Measurements from ENCODE around the gene KEL. TPM values are rescaled to one million over a fixed set of nuclear protein-coding genes. Genes with fewer than 3 reads are reported as not detected.
A peak's percentile ranks its signal among the peaks of the same experiment; 100 is the strongest.

KEL gene
- total RNA-seq, 1 donor from 2014 or later, result 0.57 TPM

- DNase-seq (ENCODE audit: low spot score), result peak; percentile 57
- intact Hi-C loops (cut with DNase I), result no loop called here
Observed at GRCh38 chr7:142933092-142933475, 29.1 kb downstream of the KEL start.

DNA sequence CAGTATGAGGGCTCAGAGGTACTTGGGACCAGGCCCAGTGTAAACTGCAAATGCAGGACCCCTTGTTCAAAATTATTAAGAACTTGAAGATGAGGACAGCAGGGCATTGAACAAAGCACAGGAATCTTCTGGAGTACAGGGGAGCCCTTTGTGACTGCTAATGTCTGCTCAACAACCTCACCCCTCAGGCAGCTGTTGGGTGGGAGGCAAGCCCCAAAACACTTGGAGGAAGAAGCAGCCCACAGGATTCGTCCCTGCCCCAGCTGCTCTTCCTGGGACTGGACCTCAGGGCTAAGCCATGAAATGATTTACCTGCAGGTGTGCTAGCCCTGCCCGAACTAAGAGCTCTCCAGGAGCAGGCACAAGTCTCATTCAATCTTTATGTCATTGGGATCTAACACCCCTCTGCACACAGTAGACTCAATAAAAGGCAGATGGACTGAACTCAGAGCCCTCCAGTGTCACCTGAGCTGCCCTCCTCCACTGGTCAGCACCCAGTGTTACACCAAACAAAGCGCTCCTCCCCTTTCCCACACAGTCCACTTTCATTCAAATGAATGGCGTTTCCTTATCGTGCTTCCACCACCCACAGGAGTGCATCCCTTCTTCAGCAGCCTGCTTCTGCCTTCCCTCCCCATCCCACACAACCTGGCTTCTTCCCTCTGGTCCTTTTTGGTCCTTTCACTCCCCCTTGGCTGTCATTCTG, 29.6 kb downstream of the KEL start:
- intact Hi-C loops (cut with DNase I), result no loop called here
- DNase-seq (ENCODE audit: low spot score), result peak; percentile 22

- intact Hi-C loops (cut with DNase I), result no loop called here
- no peak for DNase-seq (ENCODE audit: low spot score)
Observed at GRCh38 chr7:142930126-142930730, 31.9 kb downstream of the KEL start.

- DNase-seq (ENCODE audit: low spot score), result no peak
- intact Hi-C loops (cut with DNase I), result no loop called here
Observed at GRCh38 chr7:142927949-142928348, 34.2 kb downstream of the KEL start.

DNA sequence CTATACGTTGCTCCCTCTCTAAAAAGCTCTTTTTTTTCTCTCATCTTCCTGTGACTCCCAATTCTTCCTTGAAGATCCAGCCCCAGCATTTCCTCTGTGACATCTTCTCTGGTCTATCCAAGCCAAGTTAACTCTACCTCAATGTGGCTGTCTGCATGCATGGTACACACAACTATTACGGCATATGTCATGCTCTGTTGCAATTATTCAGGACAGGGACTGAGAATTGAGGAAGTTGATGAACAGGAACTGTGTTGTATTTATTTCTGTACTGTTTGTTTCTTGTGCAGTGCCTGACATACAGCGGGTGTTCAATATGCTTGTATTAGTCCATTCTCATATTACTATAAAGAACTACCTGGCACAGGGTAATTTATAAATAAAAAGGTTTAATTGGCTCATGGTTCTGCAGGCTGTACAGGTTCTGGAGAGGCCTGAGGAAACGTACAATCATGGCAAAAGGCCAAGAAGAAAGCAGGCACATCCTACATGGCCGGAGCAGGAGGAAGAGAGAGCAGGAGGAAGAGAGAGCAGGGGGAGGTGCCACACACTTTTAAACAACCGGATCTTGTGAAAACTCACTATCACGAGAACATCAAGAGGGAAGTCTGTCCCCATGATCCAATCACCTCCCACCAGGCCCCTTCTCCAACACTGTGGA, 34.9 kb downstream of the KEL start:
- intact Hi-C loops (cut with DNase I), result no loop called here
- DNase-seq (ENCODE audit: low spot score), result no peak

DNA sequence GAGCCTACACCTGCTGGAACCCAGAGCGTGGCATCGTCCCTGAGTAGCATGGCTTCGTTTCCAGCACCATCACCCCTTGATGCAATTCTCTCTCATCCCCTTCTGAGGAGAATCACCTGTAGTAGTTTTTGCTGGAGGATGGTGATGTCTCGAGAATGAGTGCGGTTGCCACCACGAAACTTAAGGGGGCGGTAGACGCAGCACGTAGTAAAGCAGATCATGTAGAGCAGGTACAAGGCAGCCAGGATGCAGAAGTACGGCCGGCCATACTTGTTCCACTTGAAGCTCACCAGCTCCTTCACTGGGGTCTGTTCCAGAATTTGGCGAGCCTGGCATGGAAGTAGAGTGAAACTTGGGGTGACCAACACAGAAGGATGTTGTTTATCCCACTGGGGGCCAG, 36.8 kb downstream of the KEL start:
- no peak for DNase-seq (ENCODE audit: low spot score)
- intact Hi-C loops (cut with DNase I), result no loop called here

GRCh38 chr7:142923391-142923790, 38.8 kb downstream of the KEL start:
- no peak for DNase-seq (ENCODE audit: low spot score)
- intact Hi-C loops (cut with DNase I), result no loop called here

- intact Hi-C loops (cut with DNase I), result no loop called here
Observed at GRCh38 chr7:142919656-142920055, 42.5 kb downstream of the KEL start.

DNA sequence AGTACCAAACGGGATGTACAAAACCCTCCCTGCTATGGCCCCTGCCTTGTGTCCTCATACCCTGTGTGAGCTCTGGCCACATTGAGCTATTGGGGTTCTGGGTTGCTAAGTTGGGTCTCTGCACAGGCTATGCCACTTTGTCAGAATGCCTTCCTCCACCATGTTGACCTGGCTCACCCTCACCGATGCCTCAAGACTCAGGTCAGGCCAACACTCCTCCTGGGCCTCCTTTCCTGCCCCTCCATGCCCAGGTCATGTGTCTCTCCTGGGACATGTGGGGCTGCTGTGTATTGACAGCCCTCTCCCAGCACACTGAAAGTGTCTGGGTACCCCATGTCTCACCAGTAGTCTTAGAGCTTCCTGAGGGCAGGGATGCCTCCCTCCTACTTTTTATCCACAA, 43.3 kb downstream of the KEL start:
- no peak for DNase-seq (ENCODE audit: low spot score)
- intact Hi-C loops (cut with DNase I), result no loop called here

More at GRCh38 chr7:142919656-142920055, 42.5 kb downstream of the KEL start:
- DNase-seq (ENCODE audit: low spot score), result no peak

- DNase-seq (ENCODE audit: low spot score), result no peak
- intact Hi-C loops (cut with DNase I), result no loop called here
Observed at GRCh38 chr7:142917447-142917846, 44.7 kb downstream of the KEL start.

- DNase-seq (ENCODE audit: low spot score), result no peak
- intact Hi-C loops (cut with DNase I), result no loop called here
Observed at GRCh38 chr7:142916508-142916907, 45.7 kb downstream of the KEL start.

GRCh38 chr7:142915315-142915714, 46.8 kb downstream of the KEL start:
- DNase-seq (ENCODE audit: low spot score), result no peak
- intact Hi-C loops (cut with DNase I), result no loop called here

DNA sequence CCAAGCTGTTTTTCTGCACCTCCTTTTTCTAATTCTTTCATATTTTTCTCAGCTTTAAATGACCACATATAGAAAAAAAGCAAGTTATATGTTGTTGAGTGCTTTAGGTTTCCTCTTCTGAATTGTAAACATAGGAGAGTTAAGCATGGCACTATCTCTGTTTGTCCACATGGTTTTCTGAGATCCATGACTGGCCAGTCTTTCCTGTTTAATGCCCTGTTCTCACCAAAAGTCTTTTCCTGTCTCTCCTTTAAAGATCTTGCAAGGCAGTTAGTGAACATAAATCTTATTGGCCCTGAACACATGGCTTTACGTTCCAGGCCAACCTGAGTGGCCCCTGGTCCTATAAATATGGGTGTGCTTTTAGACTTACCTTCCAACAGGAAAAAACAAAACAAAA, 48.0 kb downstream of the KEL start:
- DNase-seq (ENCODE audit: low spot score), result no peak
- intact Hi-C loops (cut with DNase I), result no loop called here

DNA sequence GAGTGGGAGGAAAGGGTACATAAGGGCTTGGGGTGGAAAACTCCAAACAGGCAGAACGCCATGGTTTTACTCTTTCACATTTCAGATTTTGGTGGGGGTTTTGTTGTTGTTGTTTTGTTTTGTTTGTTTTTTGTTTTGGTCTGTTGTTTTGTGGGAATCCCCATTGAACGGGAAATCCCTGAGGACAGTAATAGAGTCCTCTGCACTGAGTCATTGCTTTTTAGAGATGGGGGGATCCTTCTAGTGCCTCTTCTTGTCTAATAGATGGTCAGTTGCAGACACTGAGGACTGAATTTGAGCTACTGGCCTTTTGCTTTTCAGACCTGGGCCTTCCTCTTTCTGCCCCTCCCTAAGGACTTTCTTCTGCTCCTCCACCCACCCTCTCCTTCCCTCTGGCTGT, 48.6 kb downstream of the KEL start:
- intact Hi-C loops (cut with DNase I), result no loop called here

DNA sequence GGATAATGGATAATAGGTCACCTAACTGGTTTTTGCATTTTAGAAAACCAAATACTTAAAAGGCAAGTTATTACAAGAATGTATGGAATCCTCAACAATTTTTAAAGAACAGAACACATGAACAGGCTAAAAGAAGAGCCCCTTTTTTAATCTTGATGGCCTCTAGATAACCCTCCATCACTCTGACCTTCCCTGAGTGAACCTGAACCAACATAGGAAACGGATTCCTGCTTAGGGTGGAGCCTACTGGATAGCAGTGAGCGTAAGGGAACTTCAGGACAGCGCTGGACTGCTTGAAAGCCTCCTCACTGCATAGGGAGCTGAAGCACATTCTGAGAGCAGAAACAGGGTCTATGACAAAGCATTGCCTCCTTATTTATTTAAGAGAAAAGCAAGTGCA, 49.1 kb downstream of the KEL start:
- DNase-seq (ENCODE audit: low spot score), result no peak
- intact Hi-C loops (cut with DNase I), result no loop called here

More for the DNA sequence above, 48.6 kb downstream of the KEL start:
- DNase-seq (ENCODE audit: low spot score), result no peak

- intact Hi-C loops (cut with DNase I), result no loop called here
- no peak for DNase-seq (ENCODE audit: low spot score)
Observed at GRCh38 chr7:142910481-142910880, 51.7 kb downstream of the KEL start.

DNA sequence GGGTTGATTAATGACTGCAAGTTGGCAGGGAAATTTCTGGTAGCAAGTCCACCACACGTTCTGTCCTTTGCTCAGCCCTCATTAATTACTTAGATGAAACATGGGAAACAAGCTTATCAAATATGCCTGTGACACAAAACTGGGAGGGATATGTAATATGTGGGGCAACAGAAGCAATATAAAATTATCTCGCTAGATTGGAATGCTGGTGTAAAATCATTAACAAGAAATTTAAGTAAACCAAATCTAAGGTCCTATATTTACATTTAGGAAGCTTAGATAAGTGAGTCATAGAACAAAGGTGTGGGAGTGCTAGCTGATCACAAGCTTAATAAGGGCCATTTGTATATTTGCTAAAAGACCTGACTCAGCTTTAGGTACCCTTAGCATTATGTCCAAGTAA, 52.1 kb downstream of the KEL start:
- intact Hi-C loops (cut with DNase I), result no loop called here
- no peak for DNase-seq (ENCODE audit: low spot score)

DNA sequence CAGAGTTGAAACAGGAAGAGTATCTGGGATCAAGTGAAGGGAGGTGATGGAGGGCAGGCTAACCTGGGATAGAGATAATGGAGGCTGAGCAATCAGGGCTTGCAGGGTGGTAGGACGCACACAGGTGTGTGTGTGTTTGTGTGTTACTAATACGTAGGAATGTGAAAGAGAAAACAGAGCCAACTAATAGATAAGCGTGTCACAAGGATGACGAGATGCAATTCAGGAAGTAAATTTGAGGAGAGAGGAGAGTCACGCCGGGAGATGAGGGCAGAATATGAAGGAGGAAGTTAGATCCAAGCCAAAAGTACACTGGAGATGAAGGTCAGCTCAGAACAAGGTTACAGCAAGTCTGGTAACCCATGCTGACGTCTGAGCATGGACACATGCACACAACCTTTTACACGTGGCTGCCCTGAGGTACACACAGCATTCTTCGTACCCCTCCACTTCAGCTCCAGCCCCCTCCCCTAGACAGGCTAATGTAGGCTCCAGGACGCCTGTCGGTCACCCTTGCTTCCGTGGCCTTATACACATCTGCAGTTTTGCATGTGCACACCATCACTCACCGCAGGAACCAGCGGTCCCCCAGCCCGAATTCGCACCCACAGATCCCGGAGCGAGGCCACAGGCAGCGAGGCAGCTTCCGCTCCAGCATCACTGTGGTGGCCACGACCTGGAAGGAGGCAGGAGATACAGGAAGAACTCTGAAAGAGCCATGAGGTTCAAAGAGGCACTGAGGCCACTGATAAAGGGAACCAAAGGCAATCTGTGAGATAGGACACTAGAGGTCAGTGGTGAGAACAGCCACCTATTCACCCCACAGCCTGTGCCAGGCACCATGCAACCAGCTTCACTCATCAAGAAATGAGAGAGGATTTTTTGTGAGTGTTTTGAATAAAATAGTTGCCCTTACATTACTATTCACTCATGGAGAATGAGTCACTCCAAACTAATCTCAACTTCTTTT, 53.0 kb downstream of the KEL start:
- DNase-seq (ENCODE audit: low spot score), result no peak
- intact Hi-C loops (cut with DNase I), result no loop called here

GRCh38 chr7:142908290-142908689, 53.9 kb downstream of the KEL start:
- intact Hi-C loops (cut with DNase I), result no loop called here
- DNase-seq (ENCODE audit: low spot score), result no peak

- intact Hi-C loops (cut with DNase I), result no loop called here
- no peak for DNase-seq (ENCODE audit: low spot score)
Observed at GRCh38 chr7:142906643-142907042, 55.5 kb downstream of the KEL start.

All from cardiac septum (tissue), 1 donor.